Breast epithelium (tissue), 4 donors: ENCODE data around the gene MORN1. TPM values are rescaled to one million over a fixed set of nuclear protein-coding genes. Genes with fewer than 3 reads are reported as not detected.
"Not testable (repeated sequence)": the region's sequence is repeated elsewhere in the genome, so short reads cannot be mapped to it uniquely, and the experiment has no call there.

Experiments used
- DNase-seq, 2 donors: peaks; one replicate each; pipeline ENCODE4 v3.0.0-alpha.2; 2019; ENCODE audit warnings: low spot score in 2 of 2
- H3K27ac ChIP-seq, 2 donors: fragments of 200-600 bp; sonication (generic) in 1 of 2; one replicate each; pipeline ENCODE4 v1.5.1; 2016 to 2019; ENCODE audit warnings: mild to moderate bottlenecking in 1 of 2
- H3K27me3 ChIP-seq, 2 donors: fragments of 200-600 bp; sonication (generic) in 1 of 2; one replicate each; pipeline versions ENCODE4 v1.5.1 to v1.6.0; 2017 to 2019; ENCODE audit warnings: control low read depth in 1 of 2, mild to moderate bottlenecking in 1 of 2
- H3K36me3 ChIP-seq: fragments of 200-600 bp; one replicate; pipeline ENCODE4 v1.5.1; 2019
- H3K4me1 ChIP-seq, 2 donors: fragments of 200-600 bp; sonication (generic); one replicate each; pipeline ENCODE4 v1.5.1; 2016 to 2019; ENCODE audit warnings: control low read depth in 1 of 2
- H3K4me3 ChIP-seq, 3 donors: fragments of 200-600 bp; sonication (generic); 1 replicate in 2 of 3; 2 replicates in 1 of 3; pipeline ENCODE4 v1.5.1; 2016 to 2019; ENCODE audit warnings: mild to moderate bottlenecking in 3 of 3, moderate library complexity in 2 of 3
- H3K9me3 ChIP-seq, 2 donors: fragments of 200-600 bp; sonication (generic) in 1 of 2; one replicate each; pipeline ENCODE4 v1.5.1; 2016 to 2019; ENCODE audit warnings: control low read depth in 1 of 2
- POLR2A ChIP-seq: fragments of 450-650 bp; IDR thresholded peaks from one replicate; pipeline ENCODE4 v1.6.1; 2016; ENCODE audit warnings: antibody characterized with exemption, mild to moderate bottlenecking, moderate library complexity
- POLR2AphosphoS5 ChIP-seq, 3 donors: sonication (generic); formaldehyde crosslinking; IDR thresholded peaks; one replicate each; pipeline ENCODE4 v1.6.1; 2017; ENCODE audit warnings: antibody characterized with exemption in 3 of 3
- intact Hi-C: fragments of 100-400 bp; cut with DNase I; formaldehyde crosslinking; loops from one replicate; pipeline ENCODE4 v1.15.1; 2023; ENCODE audit warnings: low total_unique reads
- total RNA-seq, 3 donors: library from RNA; depleted of rRNA; stranded (reverse); fragments of >200 nt; gene quantifications; one replicate each; pipeline ENCODE4 v1.1.0, GENCODE V29; 2016
- TF ChIP-seq, protein P1 (sequence below), 3 donors: fragments of 450-650 bp; IDR thresholded peaks; one replicate each; pipeline ENCODE4 v1.5.1; 2016 to 2017; ENCODE audit warnings: antibody characterized with exemption in 3 of 3, mild to moderate bottlenecking in 3 of 3, moderate library complexity in 3 of 3

The MORN1 gene
- total RNA-seq, 3 donors from 2014 or later = 4.0 to 18.1 (median 17.7) TPM

DNA sequence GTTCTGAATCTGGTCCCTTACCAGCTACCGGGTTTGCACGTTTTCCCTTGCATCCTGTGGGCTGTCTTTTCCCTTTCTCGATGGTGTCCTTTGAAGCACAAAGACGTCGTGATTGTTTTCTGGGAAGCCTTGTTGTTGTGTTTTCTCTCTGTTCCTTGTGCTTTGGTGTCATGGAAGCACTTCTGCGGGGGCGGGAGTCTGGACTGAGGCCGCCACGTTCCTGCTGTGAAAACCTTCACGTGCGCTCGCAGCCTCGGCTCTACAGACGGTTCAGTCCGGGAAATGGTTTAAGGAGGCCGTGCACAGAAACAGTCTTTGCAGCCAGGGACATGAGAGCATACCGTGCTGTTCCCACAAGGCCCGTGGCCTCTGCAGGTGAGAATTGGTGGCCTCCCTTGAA lies 94.7 kb downstream of the MORN1 start:
- intact Hi-C loops = loop anchor here (1.0 kb wide), 1 partner anchor 26 kb away; no protein-coding TSS in a partner anchor
- TF ChIP-seq POLR2A (no peak), POLR2AphosphoS5 (IDR thresholded peaks at IDR 0.05) (no peak)
- TF ChIP-seq, protein P1, sequence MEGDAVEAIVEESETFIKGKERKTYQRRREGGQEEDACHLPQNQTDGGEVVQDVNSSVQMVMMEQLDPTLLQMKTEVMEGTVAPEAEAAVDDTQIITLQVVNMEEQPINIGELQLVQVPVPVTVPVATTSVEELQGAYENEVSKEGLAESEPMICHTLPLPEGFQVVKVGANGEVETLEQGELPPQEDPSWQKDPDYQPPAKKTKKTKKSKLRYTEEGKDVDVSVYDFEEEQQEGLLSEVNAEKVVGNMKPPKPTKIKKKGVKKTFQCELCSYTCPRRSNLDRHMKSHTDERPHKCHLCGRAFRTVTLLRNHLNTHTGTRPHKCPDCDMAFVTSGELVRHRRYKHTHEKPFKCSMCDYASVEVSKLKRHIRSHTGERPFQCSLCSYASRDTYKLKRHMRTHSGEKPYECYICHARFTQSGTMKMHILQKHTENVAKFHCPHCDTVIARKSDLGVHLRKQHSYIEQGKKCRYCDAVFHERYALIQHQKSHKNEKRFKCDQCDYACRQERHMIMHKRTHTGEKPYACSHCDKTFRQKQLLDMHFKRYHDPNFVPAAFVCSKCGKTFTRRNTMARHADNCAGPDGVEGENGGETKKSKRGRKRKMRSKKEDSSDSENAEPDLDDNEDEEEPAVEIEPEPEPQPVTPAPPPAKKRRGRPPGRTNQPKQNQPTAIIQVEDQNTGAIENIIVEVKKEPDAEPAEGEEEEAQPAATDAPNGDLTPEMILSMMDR (IDR thresholded peaks at IDR 0.05) = no peak
- peak overlapping the region in 1 of 2 donors; percentile 63 for H3K27ac ChIP-seq
- no peak for DNase-seq
- no peaks in the 10 kb centered on the region for H3K9me3 ChIP-seq
- H3K36me3 ChIP-seq = no peaks in the 10 kb centered on the region
- no peaks in the 10 kb centered on the region for H3K27me3 ChIP-seq
- H3K4me1 ChIP-seq = peaks cover 20 to 27% of the 10 kb centered on the region in 2 donors
- no peak overlapping the region for H3K4me3 ChIP-seq

DNA sequence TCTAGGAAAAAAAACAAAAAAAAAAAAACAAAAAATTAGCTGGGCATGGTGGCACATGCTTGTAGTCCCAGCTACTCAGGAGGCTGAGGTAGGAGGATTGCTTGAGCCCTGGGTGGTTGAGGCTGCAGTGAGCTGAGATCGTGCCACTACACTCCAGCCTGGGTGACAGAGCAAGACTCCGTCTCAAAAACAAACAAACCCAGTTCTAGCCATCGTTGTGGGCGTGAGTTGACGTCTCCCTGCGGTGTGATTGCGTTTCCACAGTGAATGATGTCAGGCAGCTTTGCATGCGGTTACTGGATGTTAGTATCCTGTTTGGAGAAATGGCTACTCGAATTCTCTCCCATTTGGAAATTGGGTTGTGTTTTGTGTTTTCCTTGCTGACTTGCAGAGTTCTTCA lies 95.1 kb downstream of the MORN1 start:
- H3K4me1 ChIP-seq = peaks cover 24 to 31% of the 10 kb centered on the region in 2 donors
- H3K27me3 ChIP-seq, DNase-seq, H3K36me3 ChIP-seq, H3K4me3 ChIP-seq, intact Hi-C loops, H3K9me3 ChIP-seq: not testable (repeated sequence)
- H3K27ac ChIP-seq = peak overlapping the region in 1 of 2 donors; percentile 63

DNA sequence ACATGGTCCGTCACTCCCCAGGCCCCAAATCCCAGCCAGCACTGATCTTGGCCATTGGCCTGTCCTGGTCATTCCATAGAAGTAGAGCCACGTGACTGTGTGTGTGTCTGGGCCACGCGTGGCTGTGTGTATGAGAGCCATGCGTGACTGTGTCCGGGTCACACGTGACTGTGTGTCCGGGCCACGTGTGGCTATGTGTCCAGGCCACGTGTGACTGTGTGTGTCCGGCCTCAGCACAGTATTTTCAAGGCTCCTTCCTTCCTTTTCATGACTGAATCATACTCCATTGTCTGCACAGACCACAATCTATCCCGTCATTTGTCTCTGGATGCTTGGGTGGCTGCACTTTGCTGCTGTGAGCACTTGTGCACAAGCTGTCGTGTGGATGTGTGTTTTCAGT lies 95.8 kb downstream of the MORN1 start:
- TF ChIP-seq POLR2A = no peak
- TF ChIP-seq POLR2AphosphoS5 (IDR thresholded peaks at IDR 0.05) = no peak
- TF ChIP-seq, protein P1 (IDR thresholded peaks at IDR 0.05) = no peak
- H3K27me3 ChIP-seq = no peaks in the 10 kb centered on the region
- intact Hi-C loops = no loop called here
- no peak overlapping the region for H3K4me3 ChIP-seq
- H3K4me1 ChIP-seq = peaks cover 28 to 37% of the 10 kb centered on the region in 2 donors
- no peak for DNase-seq
- no peaks in the 10 kb centered on the region for H3K9me3 ChIP-seq
- H3K36me3 ChIP-seq = no peaks in the 10 kb centered on the region
- peak overlapping the region in 1 of 2 donors; percentile 7 for H3K27ac ChIP-seq

DNA sequence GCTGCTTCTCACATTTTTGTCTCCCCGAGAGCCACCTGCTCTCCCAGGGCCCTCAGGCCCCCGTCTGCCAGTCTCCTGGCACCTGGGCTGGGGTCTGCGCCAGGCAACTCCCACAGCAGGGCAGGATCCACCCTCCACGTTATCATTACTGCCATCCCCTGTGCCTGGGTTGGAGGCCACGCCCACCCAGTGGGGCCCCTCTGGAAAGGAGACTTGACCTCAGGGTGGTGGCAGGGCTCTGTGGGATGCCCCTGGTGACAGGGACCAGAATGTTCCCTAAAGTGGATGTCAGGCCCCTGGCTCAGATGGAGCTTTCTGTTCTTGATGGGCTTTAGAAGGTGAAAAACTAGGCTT lies 96.7 kb downstream of the MORN1 start:
- Histone ChIP-seq H3K4me3 (no peak overlapping the region), H3K27ac (peak overlapping the region; percentile 22 to 57), H3K27me3 (no peaks in the 10 kb centered on the region), H3K9me3 (no peaks in the 10 kb centered on the region), H3K4me1 (peaks cover 32 to 42% of the 10 kb centered on the region in 2 donors), H3K36me3 (no peaks in the 10 kb centered on the region)
- TF ChIP-seq, protein P1 (IDR thresholded peaks at IDR 0.05) = no peak
- no peak for TF ChIP-seq POLR2A
- no peak for TF ChIP-seq POLR2AphosphoS5 (IDR thresholded peaks at IDR 0.05)
- intact Hi-C loops = no loop called here
- no peak for DNase-seq

DNA sequence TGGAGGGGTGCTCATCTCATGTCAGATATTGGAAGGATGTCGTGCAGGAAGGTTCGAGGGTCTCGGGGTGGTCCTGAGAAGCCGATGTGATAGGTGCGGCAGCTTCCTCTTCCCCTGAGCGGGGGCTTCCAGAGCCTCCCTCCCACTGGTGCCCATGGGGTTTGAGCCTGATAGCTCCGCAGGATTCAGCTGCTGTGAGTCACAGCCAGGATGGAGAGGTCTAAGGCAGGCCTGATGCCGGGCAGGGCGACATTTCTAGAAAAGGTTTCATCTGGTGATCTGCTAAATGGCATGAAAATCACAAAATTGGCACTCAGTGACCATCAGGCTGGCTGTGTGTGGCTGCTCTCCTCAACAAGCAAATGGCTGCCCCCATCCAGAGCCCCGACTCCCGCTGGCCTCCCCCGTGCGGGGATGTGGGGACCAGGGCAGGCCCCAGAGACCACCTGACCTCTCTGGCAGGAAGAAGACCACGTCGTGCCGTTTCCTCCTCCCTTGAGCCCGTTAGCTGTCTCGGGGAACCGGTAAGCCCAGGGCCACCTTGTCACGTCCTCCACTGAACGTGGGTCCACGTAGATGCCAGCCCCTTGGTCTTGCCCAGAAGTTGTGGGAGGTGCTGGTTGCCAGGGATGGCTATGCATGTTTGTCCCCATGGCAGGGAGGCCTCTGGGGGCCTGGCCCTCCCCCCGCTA lies 97.2 kb downstream of the MORN1 start:
- TF ChIP-seq, protein P1 (IDR thresholded peaks at IDR 0.05) = no peak
- no peak for TF ChIP-seq POLR2AphosphoS5 (IDR thresholded peaks at IDR 0.05)
- no peak for TF ChIP-seq POLR2A
- no peaks in the 10 kb centered on the region for H3K36me3 ChIP-seq
- intact Hi-C loops = no loop called here
- no peaks in the 10 kb centered on the region for H3K9me3 ChIP-seq
- no peak for DNase-seq
- peak overlapping the region; percentile 22 to 57 for H3K27ac ChIP-seq
- H3K4me3 ChIP-seq = peak overlapping the region in 1 of 3 donors; percentile 18
- H3K27me3 ChIP-seq = no peaks in the 10 kb centered on the region
- peaks cover 32 to 40% of the 10 kb centered on the region in 2 donors for H3K4me1 ChIP-seq
